GM12878 (cell line): ENCODE results near the gene PRF1. TPM values are rescaled to one million over a fixed set of nuclear protein-coding genes. Genes with fewer than 3 reads are reported as not detected.

ENCODE experiments used
- ATAC-seq: fragments of 200-7000 bp; cut with Tn5 transposase; 3 replicates; pipeline ENCODE4 v1.9.1; 2020; ENCODE audit warnings: mild to moderate bottlenecking, moderate library complexity
- BruUV-seq: library from RNA; stranded (reverse); fragments of 400-500 nt; replicated peaks from 2 replicates; lab custom pipeline; 2021; lab: Mats Ljungman, UMichigan
- CTCF ChIA-PET: fragments of 300-600 bp; sonication (Branson Sonifier 250); formaldehyde crosslinking; extraction: SDS; loops from one replicate; lab custom pipeline; 2021; ENCODE audit warnings: inconsistent platforms; lab: Yijun Ruan, JAX
- POLR2A ChIA-PET: fragments of 350-600 bp; formaldehyde crosslinking; extraction: SDS; loops from one replicate; lab custom pipeline; 2021; ENCODE audit warnings: inconsistent platforms; lab: Charles Lee
- RAD21 ChIA-PET: fragments of 300-600 bp; sonication (Branson Sonifier 250); formaldehyde crosslinking; loops from one replicate; lab custom pipeline; 2023; ENCODE audit warnings: antibody characterized with exemption; ENCODE audit not compliant: unreplicated experiment; lab: Charles Lee
- SMC1A ChIA-PET: fragments of 300-600 bp; sonication (Branson Sonifier 250); formaldehyde crosslinking; loops from one replicate; lab custom pipeline; 2023; ENCODE audit not compliant: unreplicated experiment, uncharacterized antibody; lab: Charles Lee
- DNase-seq: peaks from one replicate; pipeline ENCODE4 v3.0.0-alpha.2; 2011; ENCODE audit warnings: low read depth, low spot score
- FAIRE-seq: peaks from 3 replicates; lab custom pipeline; 2011; peaks lifted over from hg19 to GRCh38; lab: Jason Lieb, UNC
- H2AFZ ChIP-seq: 2 replicates; pipeline ENCODE4 v1.6.0; 2011; ENCODE audit warnings: low read depth, low read length, control low read depth; ENCODE audit not compliant: control insufficient read depth
- H3K27ac ChIP-seq: 2 replicates; pipeline ENCODE4 v1.5.1; 2011; ENCODE audit warnings: control low read depth; ENCODE audit not compliant: control insufficient read depth, insufficient read depth
- H3K27me3 ChIP-seq, 2 experiments: replicated peaks in 1 of 2; 2 replicates each; pipeline versions ENCODE4 v1.6.0 to v1.6.1; 2011; ENCODE audit warnings: low read length in 1 of 2; ENCODE audit not compliant: control insufficient read depth in 2 of 2, insufficient read depth in 2 of 2
- H3K36me3 ChIP-seq, 2 experiments: 2 replicates each; pipeline ENCODE4 v1.5.1; 2011; ENCODE audit warnings: low read length in 1 of 2; ENCODE audit not compliant: control insufficient read depth in 2 of 2, insufficient read depth in 2 of 2
- H3K4me1 ChIP-seq: 2 replicates; pipeline ENCODE4 v1.6.1; 2011; ENCODE audit warnings: mild to moderate bottlenecking, low read length, moderate library complexity, mixed read lengths; ENCODE audit not compliant: control insufficient read depth, insufficient read depth
- H3K4me2 ChIP-seq: 2 replicates; pipeline ENCODE4 v1.6.0; 2011; ENCODE audit warnings: control low read depth; ENCODE audit not compliant: control insufficient read depth, insufficient read depth
- H3K4me3 ChIP-seq: fragments of 200-600 bp; sonication (generic); 2 replicates; pipeline ENCODE4 v1.5.1; 2016
- H3K79me2 ChIP-seq: 2 replicates; pipeline ENCODE4 v1.6.0; 2011; ENCODE audit warnings: low read length; ENCODE audit not compliant: control insufficient read depth, insufficient read depth
- H3K9ac ChIP-seq: 2 replicates; pipeline ENCODE4 v1.8.0; 2011; ENCODE audit warnings: low read length, control low read depth, mixed read lengths; ENCODE audit not compliant: control insufficient read depth, insufficient read depth
- H3K9me3 ChIP-seq: replicated peaks from 3 replicates; pipeline ENCODE4 v1.5.1; 2011; ENCODE audit warnings: mild to moderate bottlenecking, low read length; ENCODE audit not compliant: control insufficient read depth, insufficient read depth
- H4K20me1 ChIP-seq: 2 replicates; pipeline ENCODE4 v1.6.0; 2011; ENCODE audit not compliant: control insufficient read depth, insufficient read depth
- HDAC2 ChIP-seq: fragments of 200-600 bp; sonication (generic); IDR thresholded peaks from 2 replicates; pipeline ENCODE4 v1.6.1; 2017
- HDGF ChIP-seq: fragments of 450-650 bp; IDR thresholded peaks from 2 replicates; pipeline ENCODE4 v1.6.1; 2016; ENCODE audit warnings: antibody characterized with exemption
- KLF5 ChIP-seq: fragments of 450-650 bp; IDR thresholded peaks from 2 replicates; pipeline ENCODE4 v1.6.1; 2014; ENCODE audit warnings: mild to moderate bottlenecking; ENCODE audit not compliant: partially characterized antibody
- MXI1 ChIP-seq: fragments of 150-350 bp; IDR thresholded peaks from 2 replicates; pipeline ENCODE4 v1.6.1; 2011; ENCODE audit warnings: low read depth, mild to moderate bottlenecking, inconsistent platforms, low read length, improper control_type of control experiment
- RAD51 ChIP-seq: fragments of 450-650 bp; IDR thresholded peaks from 2 replicates; pipeline ENCODE4 v1.6.1; 2016; ENCODE audit warnings: moderate library complexity, mild to moderate bottlenecking, inconsistent platforms
- RFX5 ChIP-seq: IDR thresholded peaks from 2 replicates; pipeline ENCODE4 v1.6.1; 2011; ENCODE audit warnings: low read depth, low read length, improper control_type of control experiment
- RUNX3 ChIP-seq: IDR thresholded peaks from 2 replicates; pipeline ENCODE4 v1.6.1; 2012; ENCODE audit warnings: low read length, inconsistent platforms
- SIN3A ChIP-seq: IDR thresholded peaks from 2 replicates; pipeline ENCODE4 v1.6.1; 2012; ENCODE audit warnings: low read depth, low read length, improper control_type of control experiment
- ZNF384 ChIP-seq: IDR thresholded peaks from 2 replicates; pipeline ENCODE4 v1.6.1; 2012; ENCODE audit warnings: low read depth, mild to moderate bottlenecking, low read length, improper control_type of control experiment, borderline replicate concordance
- WGBS: methylation state at CpG from one replicate; pipeline ENCODE4 v1.1.6; 2016; ENCODE audit warnings: low lambda C conversion rate; ENCODE audit not compliant: insufficient replicate concordance, insufficient coverage; ENCODE audit errors: missing lambda C conversion rate; 5-methylcytosine and 5-hydroxymethylcytosine counted together
- in situ Hi-C: fragments of 300-500 bp; cut with MboI; formaldehyde crosslinking; loops from 9 replicates; pipeline ENCODE4 v1.14.3; 2018; ENCODE audit warnings: mixed read lengths
- intact Hi-C: fragments of 100-400 bp; cut with micrococcal nuclease; formaldehyde crosslinking; loops from one replicate; pipeline ENCODE4 v1.14.2; 2022; ENCODE audit not compliant: unreplicated experiment
- polyA plus RNA-seq, 11 experiments: library from polyadenylated mRNA; depleted of rRNA in 4 of 11; unstranded in 6 of 11; stranded (reverse) in 5 of 11; fragments of >200 nt; fragmentation: Nextera tagmentation in 4 of 11; fragmentation: Illumina TruSeq in 1 of 11; extraction: Ambion mirVana in 4 of 11; extraction: Trizol in 1 of 11; gene quantifications; 1 replicate in 1 of 11; 2 replicates in 10 of 11; pipeline versions ENCODE4 v1.2.1 to v1.2.3, GENCODE V29; 2011 to 2016; ENCODE audit warnings: inconsistent platforms in 2 of 11, missing spikeins in 2 of 11, low read depth in 1 of 11
- total RNA-seq, 4 experiments: library from RNA; depleted of rRNA in 3 of 4; stranded (reverse); fragments of >200 nt in 3 of 4; fragmentation: Illumina TruSeq in 1 of 4; extraction: Trizol in 1 of 4; gene quantifications; 2 replicates each; pipeline versions ENCODE4 v1.2.1 to v1.2.3, GENCODE V29; 2013 to 2021
- TF ChIP-seq, protein P1 (sequence below): fragments of 450-650 bp; IDR thresholded peaks from 2 replicates; pipeline ENCODE4 v1.6.1; 2017; ENCODE audit warnings: low read depth, mild to moderate bottlenecking, moderate library complexity
- TF ChIP-seq, protein P2 (sequence below): IDR thresholded peaks from 2 replicates; pipeline ENCODE4 v1.6.1; 2011; ENCODE audit warnings: low read depth, mild to moderate bottlenecking, low read length, moderate library complexity, borderline replicate concordance; ENCODE audit errors: extremely low read depth
- TF ChIP-seq, protein P3 (sequence below): fragments of 450-650 bp; IDR thresholded peaks from 2 replicates; pipeline ENCODE4 v1.6.1; 2016; ENCODE audit warnings: mild to moderate bottlenecking
- TF ChIP-seq, protein P4 (sequence below): IDR thresholded peaks from 2 replicates; pipeline ENCODE4 v1.6.1; 2011; ENCODE audit warnings: low read depth, low read length, improper control_type of control experiment, borderline replicate concordance
- TF ChIP-seq, protein P5 (sequence below): fragments of 450-650 bp; formaldehyde crosslinking; IDR thresholded peaks from 2 replicates; pipeline ENCODE4 v1.5.0; 2022; ENCODE audit warnings: mild to moderate bottlenecking, missing genetic modification characterization

Gene PRF1
- total and polyA plus RNA-seq, 10 of the 15 experiments (the other 5 are each of a cell fraction or from before 2014, with no cell fraction given) = 0.84 to 15.7 (median 1.3) TPM

DNA sequence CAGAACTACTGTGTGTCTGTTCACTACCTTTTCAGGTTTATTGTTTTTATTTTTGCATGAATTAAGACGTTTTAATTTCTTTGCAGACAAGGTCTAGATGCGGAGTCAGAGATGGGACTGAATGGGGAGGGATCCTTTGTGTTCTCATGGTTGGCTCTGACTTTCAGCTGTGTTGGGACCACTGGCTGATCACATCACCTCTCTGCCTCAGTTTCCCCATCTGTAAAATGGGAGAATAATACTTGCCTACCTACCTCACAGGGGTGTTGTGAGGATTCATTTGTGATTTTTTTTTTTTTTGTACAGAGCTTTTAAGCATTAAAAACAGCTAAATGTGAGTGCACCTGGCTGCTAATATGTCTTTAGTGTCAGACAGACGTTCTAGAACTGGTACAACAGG lies 34.4 kb downstream of the PRF1 start (continued):
- TF ChIP-seq, protein P1, sequence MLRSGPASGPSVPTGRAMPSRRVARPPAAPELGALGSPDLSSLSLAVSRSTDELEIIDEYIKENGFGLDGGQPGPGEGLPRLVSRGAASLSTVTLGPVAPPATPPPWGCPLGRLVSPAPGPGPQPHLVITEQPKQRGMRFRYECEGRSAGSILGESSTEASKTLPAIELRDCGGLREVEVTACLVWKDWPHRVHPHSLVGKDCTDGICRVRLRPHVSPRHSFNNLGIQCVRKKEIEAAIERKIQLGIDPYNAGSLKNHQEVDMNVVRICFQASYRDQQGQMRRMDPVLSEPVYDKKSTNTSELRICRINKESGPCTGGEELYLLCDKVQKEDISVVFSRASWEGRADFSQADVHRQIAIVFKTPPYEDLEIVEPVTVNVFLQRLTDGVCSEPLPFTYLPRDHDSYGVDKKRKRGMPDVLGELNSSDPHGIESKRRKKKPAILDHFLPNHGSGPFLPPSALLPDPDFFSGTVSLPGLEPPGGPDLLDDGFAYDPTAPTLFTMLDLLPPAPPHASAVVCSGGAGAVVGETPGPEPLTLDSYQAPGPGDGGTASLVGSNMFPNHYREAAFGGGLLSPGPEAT = no peak
- no peak for TF ChIP-seq RUNX3
- no peak for TF ChIP-seq RFX5
- TF ChIP-seq, protein P2, sequence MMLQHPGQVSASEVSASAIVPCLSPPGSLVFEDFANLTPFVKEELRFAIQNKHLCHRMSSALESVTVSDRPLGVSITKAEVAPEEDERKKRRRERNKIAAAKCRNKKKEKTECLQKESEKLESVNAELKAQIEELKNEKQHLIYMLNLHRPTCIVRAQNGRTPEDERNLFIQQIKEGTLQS = no peak
- TF ChIP-seq, protein P3, sequence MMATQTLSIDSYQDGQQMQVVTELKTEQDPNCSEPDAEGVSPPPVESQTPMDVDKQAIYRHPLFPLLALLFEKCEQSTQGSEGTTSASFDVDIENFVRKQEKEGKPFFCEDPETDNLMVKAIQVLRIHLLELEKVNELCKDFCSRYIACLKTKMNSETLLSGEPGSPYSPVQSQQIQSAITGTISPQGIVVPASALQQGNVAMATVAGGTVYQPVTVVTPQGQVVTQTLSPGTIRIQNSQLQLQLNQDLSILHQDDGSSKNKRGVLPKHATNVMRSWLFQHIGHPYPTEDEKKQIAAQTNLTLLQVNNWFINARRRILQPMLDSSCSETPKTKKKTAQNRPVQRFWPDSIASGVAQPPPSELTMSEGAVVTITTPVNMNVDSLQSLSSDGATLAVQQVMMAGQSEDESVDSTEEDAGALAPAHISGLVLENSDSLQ = no peak
- no peak for TF ChIP-seq SIN3A
- TF ChIP-seq, protein P4, sequence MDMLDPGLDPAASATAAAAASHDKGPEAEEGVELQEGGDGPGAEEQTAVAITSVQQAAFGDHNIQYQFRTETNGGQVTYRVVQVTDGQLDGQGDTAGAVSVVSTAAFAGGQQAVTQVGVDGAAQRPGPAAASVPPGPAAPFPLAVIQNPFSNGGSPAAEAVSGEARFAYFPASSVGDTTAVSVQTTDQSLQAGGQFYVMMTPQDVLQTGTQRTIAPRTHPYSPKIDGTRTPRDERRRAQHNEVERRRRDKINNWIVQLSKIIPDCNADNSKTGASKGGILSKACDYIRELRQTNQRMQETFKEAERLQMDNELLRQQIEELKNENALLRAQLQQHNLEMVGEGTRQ = no peak

DNA sequence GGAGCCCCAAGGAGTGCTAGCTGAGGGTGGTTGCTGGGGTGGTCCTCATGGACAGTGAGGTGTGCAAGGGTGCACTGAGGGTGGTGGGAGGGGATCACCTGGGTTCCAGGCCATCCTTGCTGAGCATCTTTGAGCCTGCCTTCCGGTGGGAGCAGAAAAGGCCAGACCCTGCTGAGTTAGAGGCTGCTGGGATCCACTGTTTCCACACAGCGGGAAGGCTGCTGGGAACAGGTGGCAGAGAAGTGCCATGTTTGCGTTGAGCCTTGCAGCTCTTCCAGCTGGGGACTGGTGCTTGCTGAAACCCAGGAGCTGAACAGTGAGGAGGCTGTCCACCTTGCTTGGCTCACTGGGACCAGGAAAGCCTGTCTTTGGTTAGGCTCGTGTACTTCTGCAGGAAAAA lies 34.9 kb downstream of the PRF1 start:
- SMC1A ChIA-PET = no interaction called here
- in situ Hi-C loops (no loop called here), intact Hi-C loops (no loop called here)
- no peak overlapping the region for H3K4me3 ChIP-seq
- H3K27ac ChIP-seq = no peak overlapping the region
- RAD21 ChIA-PET = no interaction called here
- BruUV-seq = no TSS peak
- no peaks in the 10 kb centered on the region; a peak in 2 of 4 replicates for H3K36me3 ChIP-seq
- H2AFZ ChIP-seq = no peak overlapping the region
- no peak for FAIRE-seq
- CTCF ChIA-PET = interaction anchor here (0.6 to 0.8 kb wide), 2 partner anchors 19 to 191 kb away, joined by 3 to 4 read pairs; no protein-coding TSS in a partner anchor
- no peak overlapping the region for H3K4me2 ChIP-seq
- no peaks in the 10 kb centered on the region for H3K27me3 ChIP-seq
- no peaks in the 10 kb centered on the region for H3K4me1 ChIP-seq
- no peaks in the 10 kb centered on the region for H3K79me2 ChIP-seq
- POLR2A ChIA-PET = no interaction called here
- WGBS = 87% methylated on average over 4 of the region's 4 CpGs
- H3K9ac ChIP-seq = no peak overlapping the region
- no peaks in the 10 kb centered on the region for H4K20me1 ChIP-seq
- DNase-seq = no peak
- ATAC-seq = no peak
- H3K9me3 ChIP-seq = no peaks in the 10 kb centered on the region
- no peak for TF ChIP-seq ZNF384
- TF ChIP-seq, protein P5, sequence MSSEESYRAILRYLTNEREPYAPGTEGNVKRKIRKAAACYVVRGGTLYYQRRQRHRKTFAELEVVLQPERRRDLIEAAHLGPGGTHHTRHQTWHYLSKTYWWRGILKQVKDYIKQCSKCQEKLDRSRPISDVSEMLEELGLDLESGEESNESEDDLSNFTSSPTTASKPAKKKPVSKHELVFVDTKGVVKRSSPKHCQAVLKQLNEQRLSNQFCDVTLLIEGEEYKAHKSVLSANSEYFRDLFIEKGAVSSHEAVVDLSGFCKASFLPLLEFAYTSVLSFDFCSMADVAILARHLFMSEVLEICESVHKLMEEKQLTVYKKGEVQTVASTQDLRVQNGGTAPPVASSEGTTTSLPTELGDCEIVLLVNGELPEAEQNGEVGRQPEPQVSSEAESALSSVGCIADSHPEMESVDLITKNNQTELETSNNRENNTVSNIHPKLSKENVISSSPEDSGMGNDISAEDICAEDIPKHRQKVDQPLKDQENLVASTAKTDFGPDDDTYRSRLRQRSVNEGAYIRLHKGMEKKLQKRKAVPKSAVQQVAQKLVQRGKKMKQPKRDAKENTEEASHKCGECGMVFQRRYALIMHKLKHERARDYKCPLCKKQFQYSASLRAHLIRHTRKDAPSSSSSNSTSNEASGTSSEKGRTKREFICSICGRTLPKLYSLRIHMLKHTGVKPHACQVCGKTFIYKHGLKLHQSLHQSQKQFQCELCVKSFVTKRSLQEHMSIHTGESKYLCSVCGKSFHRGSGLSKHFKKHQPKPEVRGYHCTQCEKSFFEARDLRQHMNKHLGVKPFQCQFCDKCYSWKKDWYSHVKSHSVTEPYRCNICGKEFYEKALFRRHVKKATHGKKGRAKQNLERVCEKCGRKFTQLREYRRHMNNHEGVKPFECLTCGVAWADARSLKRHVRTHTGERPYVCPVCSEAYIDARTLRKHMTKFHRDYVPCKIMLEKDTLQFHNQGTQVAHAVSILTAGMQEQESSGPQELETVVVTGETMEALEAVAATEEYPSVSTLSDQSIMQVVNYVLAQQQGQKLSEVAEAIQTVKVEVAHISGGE (CRISPR knock-in tag) = no peak
- no peak for TF ChIP-seq KLF5
- TF ChIP-seq HDAC2 = no peak
- no peak for TF ChIP-seq HDGF
- no peak for TF ChIP-seq RAD51
- TF ChIP-seq MXI1 = no peak
